OCI-LY3 (cell line): ENCODE measurements around the gene ATRN.

Experiments used
- CTCF ChIP-seq: fragments of 200-600, 300-600 bp; sonication (generic); IDR thresholded peaks from 2 replicates; pipeline ENCODE4 v1.5.1; 2014; ENCODE audit warnings: antibody characterized with exemption, low read length, low read depth
- EZH2phosphoT487 ChIP-seq: fragments of 200-600 bp; shearing (Covaris generic); IDR thresholded peaks from 2 replicates; pipeline ENCODE4 v1.6.1; 2018; ENCODE audit warnings: antibody characterized with exemption, mixed run types, low read depth

DNA sequence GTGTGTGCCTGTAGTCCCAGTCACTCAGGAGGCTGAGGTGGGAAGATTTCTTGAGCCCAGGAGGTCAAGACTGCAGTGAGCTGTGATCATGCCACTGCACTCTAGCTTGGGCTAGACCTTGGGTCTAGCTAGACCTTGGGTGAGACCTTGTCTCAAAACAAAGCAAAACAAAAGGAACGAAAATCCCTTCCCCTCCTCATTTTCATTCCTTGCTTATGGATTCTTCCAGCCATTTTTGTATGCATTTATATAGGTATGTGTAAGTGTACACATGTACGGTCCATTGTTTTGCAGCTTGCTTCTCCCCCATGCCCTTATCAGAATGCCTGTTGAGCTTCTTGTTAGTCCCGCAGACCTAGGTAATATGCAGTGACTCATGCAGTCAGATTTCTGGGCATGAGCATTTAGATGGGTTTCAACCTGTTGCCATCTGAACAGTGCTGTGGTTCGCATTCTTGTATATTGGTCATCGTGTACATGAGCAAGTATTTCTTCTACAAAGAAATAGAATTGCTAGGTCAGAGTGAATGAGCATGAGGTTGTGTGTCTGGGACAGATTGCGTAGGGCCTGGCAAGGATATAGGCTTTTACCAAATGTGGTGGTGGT is 73.2 kb downstream of the ATRN start:
- TF ChIP-seq CTCF (no peak), EZH2phosphoT487 (no peak)
